CD4-positive, CD25-positive, alpha-beta regulatory T cell (primary cell): Measurements from ENCODE around the gene AVL9. TPM values are rescaled to one million over a fixed set of nuclear protein-coding genes. Genes with fewer than 3 reads are reported as not detected.
A peak's percentile ranks its signal among the peaks of the same experiment; 100 is the strongest.
"Not testable (repeated sequence)": the region's sequence is repeated elsewhere in the genome, so short reads cannot be mapped to it uniquely, and the experiment has no call there.

ENCODE experiments used
- ATAC-seq, 2 donors: fragments of 150-1000 bp; cut with Tn5 transposase; one replicate each; pipeline ENCODE4 v1.10.0; 2021; ENCODE audit warnings: low read depth in 2 of 2, moderate number of reproducible peaks in 2 of 2, moderate library complexity in 1 of 2
- DNase-seq, 3 donors: peaks; one replicate each; pipeline versions ENCODE4 v3.0.0 to v3.0.0-alpha.2; 2012 to 2022; ENCODE audit warnings: mixed read lengths in 1 of 3
- H3K27ac ChIP-seq: one replicate; pipeline ENCODE4 v1.7.0; 2013; ENCODE audit warnings: mild to moderate bottlenecking, low read length; ENCODE audit not compliant: insufficient read depth, poor library complexity, severe bottlenecking
- H3K27me3 ChIP-seq: one replicate; pipeline ENCODE4 v1.7.0; 2013; ENCODE audit warnings: low read length; ENCODE audit not compliant: control insufficient read depth, insufficient read depth
- H3K36me3 ChIP-seq: one replicate; pipeline ENCODE4 v1.7.0; 2013; ENCODE audit warnings: mild to moderate bottlenecking, low read length, moderate library complexity; ENCODE audit not compliant: control insufficient read depth, insufficient read depth
- H3K4me1 ChIP-seq: 2 replicates; pipeline ENCODE4 v1.7.0; 2013; ENCODE audit warnings: mild to moderate bottlenecking, low read length; ENCODE audit not compliant: insufficient read depth, control insufficient read depth, poor library complexity, severe bottlenecking
- H3K4me3 ChIP-seq: one replicate; pipeline ENCODE4 v1.7.0; 2013; ENCODE audit warnings: low read depth, mild to moderate bottlenecking, low read length, moderate library complexity
- H3K9me3 ChIP-seq, 2 experiments: 1 replicate in 1 of 2; 2 replicates in 1 of 2; pipeline ENCODE4 v1.7.0; 2013; ENCODE audit warnings: low read length in 2 of 2, mild to moderate bottlenecking in 1 of 2, moderate library complexity in 1 of 2; ENCODE audit not compliant: control insufficient read depth in 2 of 2
- H3K27ac Mint-ChIP-seq, 3 donors: one replicate each; pipeline ENCODE4 v1.8.0; 2020 to 2022; ENCODE audit warnings: mild to moderate bottlenecking in 3 of 3, mixed read lengths in 3 of 3, moderate library complexity in 2 of 3
- H3K27me3 Mint-ChIP-seq: one replicate; pipeline ENCODE4 v1.8.0; 2022; ENCODE audit warnings: mild to moderate bottlenecking, mixed read lengths
- H3K36me3 Mint-ChIP-seq: one replicate; pipeline ENCODE4 v1.8.0; 2020; ENCODE audit warnings: mixed read lengths
- H3K4me1 Mint-ChIP-seq, 4 donors: one replicate each; pipeline ENCODE4 v1.8.0; 2020 to 2022; ENCODE audit warnings: mixed read lengths in 4 of 4, mild to moderate bottlenecking in 1 of 4
- H3K4me3 Mint-ChIP-seq, 4 donors: one replicate each; pipeline ENCODE4 v1.8.0; 2020 to 2022; ENCODE audit warnings: mild to moderate bottlenecking in 4 of 4, mixed read lengths in 4 of 4, moderate library complexity in 3 of 4
- H3K9me3 Mint-ChIP-seq, 7 donors: one replicate each; pipeline ENCODE4 v1.8.0; 2020 to 2022; ENCODE audit warnings: mixed read lengths in 7 of 7, mild to moderate bottlenecking in 3 of 7, moderate library complexity in 2 of 7
- polyA plus RNA-seq, 4 donors: library from polyadenylated mRNA; unstranded; fragments of 300-500 nt; fragmentation: Illumina TruSeq; gene quantifications; one replicate each; pipeline ENCODE4 v1.2.3, GENCODE V29; 2021
- total RNA-seq: library from RNA; stranded (reverse); gene quantifications from one replicate; pipeline ENCODE4 v1.2.3, GENCODE V29; 2022

AVL9 gene
- total and polyA plus RNA-seq, 5 donors from 2014 or later, result 8.9 to 31.8 (median 12.3) TPM

GRCh38 chr7:32633446-32633845, 138.2 kb downstream of the AVL9 start:
- H3K4me3 Mint-ChIP-seq, result not testable (repeated sequence)

GRCh38 chr7:32634798-32635393, 139.6 kb downstream of the AVL9 start:
- not testable (repeated sequence) for H3K36me3 Mint-ChIP-seq

More at GRCh38 chr7:32633446-32633845, 138.2 kb downstream of the AVL9 start:
- H3K4me1 ChIP-seq, H3K27me3 Mint-ChIP-seq, H3K9me3 Mint-ChIP-seq, DNase-seq, H3K36me3 Mint-ChIP-seq, H3K4me3 ChIP-seq, H3K27me3 ChIP-seq, H3K36me3 ChIP-seq, H3K27ac Mint-ChIP-seq, H3K27ac ChIP-seq, ATAC-seq, H3K4me1 Mint-ChIP-seq, H3K9me3 ChIP-seq: not testable (repeated sequence)

GRCh38 chr7:32636725-32637462, 141.6 kb downstream of the AVL9 start:
- not testable (repeated sequence) for ATAC-seq, H3K9me3 Mint-ChIP-seq, H3K4me1 ChIP-seq, H3K27me3 Mint-ChIP-seq, H3K36me3 Mint-ChIP-seq, H3K9me3 ChIP-seq, H3K27ac ChIP-seq, H3K4me3 ChIP-seq, H3K4me3 Mint-ChIP-seq, H3K4me1 Mint-ChIP-seq, H3K36me3 ChIP-seq, H3K27me3 ChIP-seq, DNase-seq
- peak overlapping the region in 1 of 3 donors; percentile 37 for H3K27ac Mint-ChIP-seq

More at GRCh38 chr7:32634798-32635393, 139.6 kb downstream of the AVL9 start:
- H3K27me3 Mint-ChIP-seq, DNase-seq, H3K9me3 Mint-ChIP-seq, H3K4me3 Mint-ChIP-seq, H3K27me3 ChIP-seq, H3K27ac Mint-ChIP-seq, H3K9me3 ChIP-seq, ATAC-seq, H3K4me3 ChIP-seq, H3K4me1 ChIP-seq, H3K27ac ChIP-seq, H3K36me3 ChIP-seq, H3K4me1 Mint-ChIP-seq: not testable (repeated sequence)

- H3K4me1 Mint-ChIP-seq, H3K9me3 Mint-ChIP-seq, H3K36me3 ChIP-seq, H3K4me1 ChIP-seq, H3K36me3 Mint-ChIP-seq, H3K27ac ChIP-seq, H3K9me3 ChIP-seq, H3K4me3 Mint-ChIP-seq, H3K27ac Mint-ChIP-seq, H3K27me3 ChIP-seq, ATAC-seq, DNase-seq, H3K4me3 ChIP-seq: not testable (repeated sequence)
- H3K27me3 Mint-ChIP-seq, result peaks cover 12% of the 10 kb centered on the region
Measured at GRCh38 chr7:32637611-32638010, 142.3 kb downstream of the AVL9 start.

Other genes starting within 250 kb of the AVL9 start
- 17.3 TPM for gene LSM5, start 5.1 kb upstream of the AVL9 start, total RNA-seq
- 100 to 1,000 TPM in 3 of 4 donors, 10 to 100 TPM in 1; 98.0 to 136 (median 103) TPM for gene LSM5, start 5.1 kb upstream of the AVL9 start, polyA plus RNA-seq